ENCODE data around the gene CHST5. TPM values are rescaled to one million over a fixed set of nuclear protein-coding genes. Genes with fewer than 3 reads are reported as not detected.

Gene CHST5
- total and polyA plus RNA-seq, 9 of the 15 experiments (the other 6 are each of a cell fraction or from before 2014, with no cell fraction given): 0.06 to 0.21 (median 0.14) TPM; not detected in 5

- peak; percentile 95 for TF ChIP-seq MYNN (IDR thresholded peaks at IDR 0.05)
- TF ChIP-seq MYNN (CRISPR knock-in tag; IDR thresholded peaks at IDR 0.05): no peak
- TF ChIP-seq ZSCAN29 (IDR thresholded peaks at IDR 0.05): no peak
- no peak for TF ChIP-seq KHSRP (IDR thresholded peaks at IDR 0.05)
- TF ChIP-seq MCM5 (IDR thresholded peaks at IDR 0.05; ENCODE audit: low read depth): no peak
- TF ChIP-seq UBTF (IDR thresholded peaks at IDR 0.05; ENCODE audit: borderline replicate concordance in 1 of 2, low read depth in 2 of 2, low read length in 2 of 2): peak; percentile 65 to 83; a peak in 1 of 4 replicates
- peak; percentile 66; the same call in 1 of the 2 replicates for TF ChIP-seq ETS1 (conservative IDR thresholded peaks at IDR 0.05; ENCODE audit: control insufficient read depth, low read depth, low read length)
- peak; percentile 81 for TF ChIP-seq POLR2G (IDR thresholded peaks at IDR 0.05; ENCODE audit: low read depth, low read length)
- TF ChIP-seq POLR2B (IDR thresholded peaks at IDR 0.05; ENCODE audit: low read depth, partially characterized antibody): peak; percentile 43
- TF ChIP-seq ZMIZ1 (IDR thresholded peaks at IDR 0.05; ENCODE audit: low read depth in 2 of 2, low read length in 2 of 2): no peak
- no peak for TF ChIP-seq ZBTB43 (CRISPR knock-in tag; IDR thresholded peaks at IDR 0.05)
- no peak for TF ChIP-seq ZNF354B (CRISPR knock-in tag; IDR thresholded peaks at IDR 0.05)
- TF ChIP-seq NRF1 (conservative IDR thresholded peaks at IDR 0.05 in 1 of 2, IDR thresholded peaks at IDR 0.05 in 1 of 2): peak; percentile 36 to 42; a peak in 3 of 4 replicates
- TF ChIP-seq ARID4B (CRISPR knock-in tag; IDR thresholded peaks at IDR 0.05): peak; percentile 69
Observed at GRCh38 chr16:75555707-75556430, 20.0 kb upstream of the CHST5 start, which contains the start of gene TMEM231 (continued).

Data from K562 (cell line).